SKM-1 (cell line): Measurements from ENCODE around the gene CIB4.
"Not testable (repeated sequence)": the region's sequence is repeated elsewhere in the genome, so short reads cannot be mapped to it uniquely, and the experiment has no call there.

Experiments used
- DNase-seq: peaks from one replicate; lab custom pipeline; 2025; ENCODE audit not compliant: unreplicated experiment; lab: John Stamatoyannopoulos, UW

Gene CIB4

GRCh38 chr2:26668041-26668440 lies 26.9 kb upstream of the CIB4 start:
- no peak for DNase-seq

DNA sequence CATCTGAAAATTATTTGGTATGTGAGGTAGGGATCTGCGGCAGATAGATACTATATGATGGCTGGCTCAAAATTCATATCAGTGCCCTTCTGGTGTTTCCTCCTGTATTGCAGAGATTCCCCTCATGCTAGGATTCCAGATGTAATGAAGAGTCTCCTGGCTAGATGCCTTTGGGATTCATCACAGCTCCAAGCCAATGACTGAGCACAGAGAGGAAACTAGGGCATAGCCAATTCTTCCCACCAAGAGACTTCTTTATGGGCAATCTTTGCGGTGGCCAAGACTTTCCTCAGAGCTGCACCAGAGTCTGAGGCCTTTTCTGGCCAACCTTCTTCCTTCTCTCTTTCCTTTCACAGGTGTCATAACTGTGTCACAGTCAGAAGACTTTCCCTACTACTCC lies 25.5 kb upstream of the CIB4 start:
- DNase-seq, result no peak

DNA sequence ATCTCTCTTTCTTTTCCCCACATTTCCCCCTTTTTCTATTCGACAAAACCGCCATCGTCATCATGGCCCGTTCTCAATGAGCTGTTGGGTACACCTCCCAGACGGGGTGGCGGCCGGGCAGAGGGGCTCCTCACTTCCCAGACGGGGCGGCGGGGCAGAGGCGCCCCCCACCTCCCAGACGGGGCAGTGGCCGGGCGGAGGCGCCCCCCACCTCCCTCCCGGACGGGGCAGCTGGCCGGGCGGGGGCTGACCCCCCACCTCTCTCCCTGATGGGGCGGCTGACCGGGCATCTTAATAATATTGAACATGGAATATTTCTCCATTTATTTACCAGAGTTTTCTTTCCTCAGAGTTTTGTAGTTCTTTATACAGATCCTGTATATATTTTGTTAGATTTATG lies 24.1 kb upstream of the CIB4 start:
- not testable (repeated sequence) for DNase-seq

GRCh38 chr2:26660363-26660962 lies 19.3 kb upstream of the CIB4 start:
- no peak for DNase-seq

GRCh38 chr2:26658691-26659346 lies 17.7 kb upstream of the CIB4 start:
- no peak for DNase-seq

DNA sequence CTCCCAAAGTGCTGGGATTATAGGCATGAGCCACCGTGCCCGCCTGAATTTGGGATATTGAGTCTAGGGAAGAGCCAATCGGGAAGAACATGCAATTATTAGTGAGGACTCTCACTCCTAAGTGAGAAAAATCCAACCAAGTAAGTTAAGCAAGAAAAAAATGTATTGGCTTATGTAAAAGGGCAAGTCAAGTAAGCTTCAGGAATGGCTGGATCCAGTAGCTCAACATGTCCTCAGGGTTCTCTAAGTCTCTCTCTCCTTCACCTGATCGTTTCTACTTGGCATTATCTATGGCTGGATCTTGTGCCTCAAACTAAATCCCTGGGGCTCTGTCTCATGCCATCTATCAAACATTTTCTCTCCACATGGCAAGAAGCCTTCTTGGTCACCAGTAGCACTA lies 16.1 kb upstream of the CIB4 start:
- no peak for DNase-seq

DNA sequence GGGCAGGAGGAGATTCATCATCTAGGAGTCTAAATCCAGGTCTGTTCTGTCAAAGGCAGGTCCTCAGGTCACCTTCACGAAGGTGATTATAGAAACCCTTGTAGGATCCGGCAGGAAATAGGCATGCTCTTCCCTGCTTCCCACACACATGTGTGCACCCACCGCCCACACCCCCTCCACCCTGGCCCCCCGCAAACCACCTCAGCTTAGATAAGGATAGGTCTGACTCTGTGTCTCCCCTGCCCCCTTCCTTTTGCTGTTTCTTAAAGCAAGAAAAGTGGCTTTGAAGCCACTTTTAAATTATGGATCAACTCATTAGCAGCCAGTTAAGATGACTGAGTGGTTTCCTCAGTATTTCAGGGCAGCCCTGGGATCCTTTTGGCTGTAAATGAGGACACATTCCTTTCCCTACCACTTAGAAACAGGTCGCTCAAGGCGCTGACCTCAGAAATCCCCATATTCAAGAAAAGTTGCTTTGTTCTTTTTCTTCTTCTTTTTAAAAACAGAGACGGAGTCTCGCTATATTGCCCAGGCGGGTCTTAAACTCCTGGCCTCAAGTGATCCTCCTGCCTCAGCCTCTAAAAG lies 14.5 kb upstream of the CIB4 start:
- no peak for DNase-seq

DNA sequence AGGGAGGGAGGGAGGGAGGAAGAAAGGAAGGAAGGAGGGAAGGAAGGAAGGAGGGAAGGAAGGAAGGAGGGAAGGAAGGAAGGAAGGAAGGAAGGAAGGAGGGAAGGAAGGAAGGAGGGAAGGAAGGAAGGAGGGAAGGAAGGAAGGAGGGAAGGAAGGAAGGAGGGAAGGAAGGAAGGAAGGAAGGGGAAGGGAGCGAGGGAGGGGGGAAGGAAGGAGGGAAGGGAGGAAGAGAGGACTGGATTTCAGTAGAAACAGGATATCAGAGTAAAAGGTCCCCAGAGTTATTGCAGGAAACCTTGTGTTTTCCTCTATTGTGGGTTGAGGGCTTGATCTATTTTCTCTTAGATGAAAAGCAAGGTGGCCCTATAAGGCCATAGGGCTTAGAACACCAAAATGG lies 14.0 kb upstream of the CIB4 start:
- DNase-seq, result not testable (repeated sequence)

DNA sequence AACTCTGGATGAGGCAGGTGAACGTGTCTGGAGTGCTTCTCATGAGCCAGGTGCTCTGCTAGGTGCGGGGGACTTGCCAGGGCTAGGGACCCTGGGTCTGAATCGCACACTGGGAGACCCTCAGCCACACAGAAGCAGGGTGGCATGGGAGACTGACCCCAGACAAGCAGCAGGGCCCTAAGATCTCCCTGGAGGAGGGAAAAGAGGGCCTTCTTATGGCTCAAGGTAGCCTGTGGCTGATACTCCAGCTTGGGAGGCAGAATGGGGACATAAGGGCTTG lies 12.8 kb upstream of the CIB4 start:
- DNase-seq, result no peak

DNA sequence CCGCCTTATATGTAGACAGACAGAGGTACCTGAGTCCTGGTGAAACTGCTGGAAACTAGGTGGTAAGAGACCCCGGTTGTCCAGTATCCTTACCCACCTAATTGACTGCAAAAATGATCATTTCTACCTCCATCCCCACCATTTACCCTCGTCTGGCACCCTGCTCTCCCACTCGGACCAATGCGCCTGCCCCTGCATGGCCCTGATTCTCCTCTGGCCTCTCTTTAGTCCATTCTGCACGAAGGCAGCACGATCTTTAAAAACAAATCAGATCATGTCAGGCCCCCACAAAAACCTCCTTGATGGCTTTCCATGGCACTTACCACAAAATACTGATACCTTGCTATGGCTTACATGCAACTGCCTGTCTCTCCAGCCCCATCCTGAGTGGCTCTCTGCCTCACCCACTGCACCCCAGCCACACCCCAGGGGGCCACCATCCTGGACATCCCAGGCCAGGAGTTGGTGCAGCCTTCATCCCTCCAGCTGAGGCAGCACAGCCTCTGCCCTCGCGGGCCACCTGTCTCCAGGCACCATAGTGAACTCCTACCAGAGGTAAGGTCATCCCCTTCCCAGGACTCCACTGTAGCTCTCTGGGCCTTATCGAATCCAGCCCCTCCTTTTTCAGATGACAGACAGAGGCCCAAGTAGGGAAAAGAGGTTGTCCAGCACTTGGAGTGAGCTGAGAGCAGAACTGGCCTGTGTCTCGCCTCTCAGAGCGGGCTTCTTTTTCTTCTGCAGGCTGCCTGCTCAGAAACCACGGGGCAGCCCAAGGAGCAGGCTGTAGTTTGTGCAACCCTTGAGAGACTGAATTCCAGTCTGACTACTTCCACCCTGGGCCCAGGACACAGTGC lies 12.3 kb upstream of the CIB4 start:
- no peak for DNase-seq

DNA sequence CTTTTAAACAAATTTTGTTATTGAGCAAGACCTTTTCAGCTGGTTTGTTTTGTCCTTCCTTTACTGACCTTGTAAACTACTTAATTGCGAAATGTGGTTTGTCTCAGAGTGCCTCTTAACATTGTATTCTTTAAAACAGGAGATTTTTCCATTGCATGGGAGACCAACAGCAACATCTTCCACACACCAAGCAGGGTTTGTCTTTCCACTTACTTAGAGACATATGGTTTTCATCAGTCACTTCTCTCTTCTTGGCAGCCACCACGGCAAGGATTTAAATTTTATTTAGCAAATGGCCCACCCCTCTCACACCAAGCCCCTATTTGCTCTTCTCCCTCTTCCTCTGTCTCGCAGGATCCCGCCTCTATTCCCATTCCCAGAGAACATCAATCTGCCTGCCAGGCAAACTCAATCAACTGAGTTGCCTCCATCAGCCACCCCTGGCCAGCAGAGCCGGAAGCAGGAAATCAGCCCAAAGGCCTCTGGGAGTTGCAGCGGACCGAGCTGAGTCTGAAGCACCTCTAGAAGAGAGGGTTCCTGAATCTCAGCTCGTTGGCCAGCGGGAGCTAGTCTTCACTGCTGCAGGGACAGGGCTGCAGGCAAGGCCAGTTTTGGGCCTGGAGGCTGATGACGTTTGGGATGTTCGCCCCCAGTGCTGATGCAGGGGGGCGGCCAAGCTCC lies 11.3 kb upstream of the CIB4 start:
- no peak for DNase-seq

GRCh38 chr2:26651799-26652198 lies 10.6 kb upstream of the CIB4 start:
- no peak for DNase-seq

GRCh38 chr2:26651470-26651771 lies 10.3 kb upstream of the CIB4 start:
- DNase-seq, result no peak

GRCh38 chr2:26650713-26651469 lies 9.7 kb upstream of the CIB4 start:
- no peak for DNase-seq

- no peak for DNase-seq
Measured at GRCh38 chr2:26649992-26650712, 9.0 kb upstream of the CIB4 start.

DNA sequence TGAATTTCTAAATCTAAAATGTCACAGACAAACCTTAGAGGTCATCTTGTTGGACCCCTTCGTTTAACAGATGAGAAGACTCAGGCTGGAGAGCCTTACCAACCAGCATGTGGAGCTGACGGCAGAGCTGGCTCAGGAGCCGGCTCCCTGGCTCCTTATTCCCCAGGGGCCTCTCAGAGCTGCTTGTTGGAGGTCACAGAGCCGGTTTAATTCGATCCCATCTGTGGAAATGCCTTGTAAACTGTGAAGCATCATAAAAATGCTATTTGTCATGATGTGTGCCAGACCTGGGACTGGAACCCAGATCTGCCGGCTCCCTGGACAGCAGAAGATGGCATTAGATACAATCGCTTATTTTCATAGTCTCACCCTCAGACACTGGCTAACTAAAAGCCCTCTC lies 8.2 kb upstream of the CIB4 start:
- no peak for DNase-seq

- DNase-seq, result no peak
Measured at GRCh38 chr2:26648516-26648915, 7.3 kb upstream of the CIB4 start.

GRCh38 chr2:26647981-26648380 lies 6.8 kb upstream of the CIB4 start:
- no peak for DNase-seq

DNA sequence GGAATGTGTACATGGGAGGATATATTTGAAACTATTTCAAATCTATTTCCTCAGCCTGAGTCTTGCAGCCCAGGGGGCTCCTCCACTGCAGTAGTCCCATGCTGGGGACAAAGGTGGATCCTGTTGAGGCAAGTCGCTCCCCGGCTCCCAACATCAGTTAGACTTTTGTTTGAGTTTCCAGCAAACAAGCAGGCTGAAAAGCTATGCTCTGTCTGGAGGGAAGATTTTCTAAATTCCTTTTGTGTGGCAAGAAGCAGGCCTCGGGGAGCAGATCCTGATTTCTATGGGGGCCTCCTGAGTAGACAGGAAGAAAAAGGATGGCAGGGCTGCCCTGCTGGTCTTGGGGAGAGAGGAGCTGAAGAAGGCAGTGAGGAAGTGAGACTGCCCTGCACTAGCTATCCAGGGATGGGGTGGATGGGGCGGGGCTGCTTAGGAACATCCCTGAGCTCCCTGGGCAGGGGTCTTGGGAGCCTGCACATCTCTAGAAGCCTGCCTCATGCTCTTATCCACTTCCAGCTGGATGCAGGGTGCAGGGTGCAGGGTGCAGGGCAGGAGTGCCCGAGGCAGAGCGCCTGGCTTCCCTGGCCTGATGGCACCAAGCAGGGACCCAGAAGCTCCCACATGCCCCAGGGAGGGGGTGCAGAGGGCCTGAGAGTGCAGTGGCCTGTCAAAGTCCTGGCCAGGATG lies 6.0 kb upstream of the CIB4 start:
- no peak for DNase-seq

DNA sequence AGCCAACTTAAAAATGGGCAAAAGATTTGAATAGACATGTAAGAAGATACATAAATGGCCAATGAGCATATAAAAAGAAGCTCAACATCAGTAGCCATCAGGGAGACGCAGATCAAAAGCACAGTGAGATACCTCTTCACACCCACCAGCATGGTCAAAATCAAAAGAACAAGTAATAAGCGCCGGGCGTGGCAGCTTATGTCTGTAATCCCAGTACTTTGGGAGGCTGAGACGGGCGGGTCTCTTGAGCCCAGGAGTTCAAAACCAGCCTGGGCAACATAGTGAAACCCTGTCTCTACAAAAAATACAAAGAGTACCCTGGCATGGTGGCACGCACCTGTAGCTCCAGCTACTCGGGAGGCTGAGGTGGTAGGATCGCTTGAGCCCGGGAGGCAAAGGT lies 4.6 kb upstream of the CIB4 start:
- no peak for DNase-seq
